Measurements from ENCODE around the gene CFL1. TPM values are rescaled to one million over a fixed set of nuclear protein-coding genes. Genes with fewer than 3 reads are reported as not detected.

CFL1 gene
- total and polyA plus RNA-seq, 2 donors (not counting 1 experiment from before 2014, with no cell fraction given), result 680 to 1,603 TPM

- TF ChIP-seq CTCF (conservative IDR thresholded peaks at IDR 0.05 in 1 of 2, IDR thresholded peaks at IDR 0.05 in 1 of 2; ENCODE audit: low read depth in 1 of 2, low read length in 2 of 2) (no peak), EZH2 (IDR thresholded peaks at IDR 0.05; ENCODE audit: low read length, missing control alignments) (no peak)
Measured at GRCh38 chr11:65829459-65829858, 28.5 kb downstream of the CFL1 start.

GRCh38 chr11:65826984-65827735 lies 30.8 kb downstream of the CFL1 start:
- H2AFZ ChIP-seq (ENCODE audit: low read length), result no peak overlapping the region
- no peak overlapping the region for H3K4me2 ChIP-seq (ENCODE audit: extremely low read depth, insufficient read depth, low read length)
- no peak for TF ChIP-seq CTCF (conservative IDR thresholded peaks at IDR 0.05 in 1 of 2, IDR thresholded peaks at IDR 0.05 in 1 of 2; ENCODE audit: low read depth in 1 of 2, low read length in 2 of 2)
- TF ChIP-seq EZH2 (IDR thresholded peaks at IDR 0.05; ENCODE audit: low read length, missing control alignments), result no peak
- H3K4me3 ChIP-seq (replicated peaks in 1 of 4; ENCODE audit: control extremely low read depth in 1 of 4, insufficient read depth in 1 of 4, low read depth in 3 of 4, low read length in 4 of 4), result no peak overlapping the region
- no peak overlapping the region for H3K9ac ChIP-seq (ENCODE audit: insufficient read depth, low read length)
- no peaks in the 10 kb centered on the region for H4K20me1 ChIP-seq (ENCODE audit: control insufficient read depth, extremely low read depth, insufficient read depth, low read length)
- H3K36me3 ChIP-seq (ENCODE audit: control insufficient read depth, insufficient read depth, low read length), result no peaks in the 10 kb centered on the region
- no peak overlapping the region for H3K27ac ChIP-seq (ENCODE audit: insufficient read depth, low read length)
- no peak for DNase-seq (ENCODE audit: low read depth in 2 of 2)
- peaks cover 11% of the 10 kb centered on the region for H3K27me3 ChIP-seq (ENCODE audit: control insufficient read depth, insufficient read depth, low read length)
- H3K79me2 ChIP-seq (ENCODE audit: control insufficient read depth, insufficient read depth, low read length), result no peaks in the 10 kb centered on the region
- no peaks in the 10 kb centered on the region for H3K4me1 ChIP-seq (ENCODE audit: control insufficient read depth, extremely low read depth, insufficient read depth, low read length)
- H3K9me3 ChIP-seq (ENCODE audit: control insufficient read depth, insufficient read depth, low read depth, low read length), result no peaks in the 10 kb centered on the region

More at GRCh38 chr11:65829459-65829858, 28.5 kb downstream of the CFL1 start:
- Histone ChIP-seq H2AFZ (ENCODE audit: low read length) (no peak overlapping the region), H3K4me1 (ENCODE audit: control insufficient read depth, extremely low read depth, insufficient read depth, low read length) (peaks cover 5% of the 10 kb centered on the region), H3K4me2 (ENCODE audit: extremely low read depth, insufficient read depth, low read length) (no peak overlapping the region), H3K79me2 (ENCODE audit: control insufficient read depth, insufficient read depth, low read length) (no peaks in the 10 kb centered on the region), H3K4me3 (replicated peaks in 1 of 4; ENCODE audit: control extremely low read depth in 1 of 4, insufficient read depth in 1 of 4, low read depth in 3 of 4, low read length in 4 of 4) (no peak overlapping the region), H3K27ac (ENCODE audit: insufficient read depth, low read length) (no peak overlapping the region), H3K9me3 (ENCODE audit: control insufficient read depth, insufficient read depth, low read depth, low read length) (no peaks in the 10 kb centered on the region), H3K9ac (ENCODE audit: insufficient read depth, low read length) (no peak overlapping the region), H3K36me3 (ENCODE audit: control insufficient read depth, insufficient read depth, low read length) (no peaks in the 10 kb centered on the region), H3K27me3 (ENCODE audit: control insufficient read depth, insufficient read depth, low read length) (peaks cover 22% of the 10 kb centered on the region), H4K20me1 (ENCODE audit: control insufficient read depth, extremely low read depth, insufficient read depth, low read length) (no peaks in the 10 kb centered on the region)
- DNase-seq (ENCODE audit: low read depth in 2 of 2), result no peak

- Histone ChIP-seq H4K20me1 (ENCODE audit: control insufficient read depth, extremely low read depth, insufficient read depth, low read length) (no peaks in the 10 kb centered on the region), H3K4me2 (ENCODE audit: extremely low read depth, insufficient read depth, low read length) (no peak overlapping the region), H3K79me2 (ENCODE audit: control insufficient read depth, insufficient read depth, low read length) (no peaks in the 10 kb centered on the region), H3K36me3 (ENCODE audit: control insufficient read depth, insufficient read depth, low read length) (no peaks in the 10 kb centered on the region), H3K27ac (ENCODE audit: insufficient read depth, low read length) (no peak overlapping the region), H3K9me3 (ENCODE audit: control insufficient read depth, insufficient read depth, low read depth, low read length) (no peaks in the 10 kb centered on the region), H2AFZ (ENCODE audit: low read length) (no peak overlapping the region), H3K4me3 (replicated peaks in 1 of 4; ENCODE audit: control extremely low read depth in 1 of 4, insufficient read depth in 1 of 4, low read depth in 3 of 4, low read length in 4 of 4) (no peak overlapping the region), H3K4me1 (ENCODE audit: control insufficient read depth, extremely low read depth, insufficient read depth, low read length) (no peaks in the 10 kb centered on the region), H3K27me3 (ENCODE audit: control insufficient read depth, insufficient read depth, low read length) (no peaks in the 10 kb centered on the region), H3K9ac (ENCODE audit: insufficient read depth, low read length) (no peak overlapping the region)
- DNase-seq (ENCODE audit: low read depth in 2 of 2), result no peak
- TF ChIP-seq EZH2 (IDR thresholded peaks at IDR 0.05; ENCODE audit: low read length, missing control alignments) (no peak), CTCF (conservative IDR thresholded peaks at IDR 0.05 in 1 of 2, IDR thresholded peaks at IDR 0.05 in 1 of 2; ENCODE audit: low read depth in 1 of 2, low read length in 2 of 2) (no peak)
Measured at GRCh38 chr11:65822776-65823528, 35.0 kb downstream of the CFL1 start.
